HFFc6 (cell line): Measurements from ENCODE around the gene CALCOCO2. TPM values are rescaled to one million over a fixed set of nuclear protein-coding genes. Genes with fewer than 3 reads are reported as not detected.
A peak's percentile ranks its signal among the peaks of the same experiment; 100 is the strongest.
"Not testable (repeated sequence)": the region's sequence is repeated elsewhere in the genome, so short reads cannot be mapped to it uniquely, and the experiment has no call there.

Source experiments
- DNase-seq: peaks from one replicate; pipeline ENCODE4 v3.0.0-alpha.2; 2018
- H3K27ac Mint-ChIP-seq: 2 replicates; pipeline ENCODE4 v1.8.0; 2020; ENCODE audit warnings: mild to moderate bottlenecking, mixed read lengths
- H3K27me3 Mint-ChIP-seq: 2 replicates; pipeline ENCODE4 v1.8.0; 2021; ENCODE audit warnings: mild to moderate bottlenecking, moderate library complexity, mixed read lengths; ENCODE audit not compliant: insufficient read depth
- H3K36me3 Mint-ChIP-seq: 2 replicates; pipeline ENCODE4 v1.8.0; 2021; ENCODE audit warnings: low read depth, mixed read lengths
- H3K4me1 Mint-ChIP-seq: 2 replicates; pipeline ENCODE4 v1.8.0; 2020; ENCODE audit warnings: low read depth, mixed read lengths
- H3K4me3 Mint-ChIP-seq: 2 replicates; pipeline ENCODE4 v1.8.0; 2020; ENCODE audit warnings: mild to moderate bottlenecking, moderate library complexity, mixed read lengths
- H3K9me3 Mint-ChIP-seq: 2 replicates; pipeline ENCODE4 v1.8.0; 2020; ENCODE audit warnings: mild to moderate bottlenecking, mixed read lengths
- CTCF ChIP-seq: fragments of 200-600 bp; sonication (generic); IDR thresholded peaks from 2 replicates; pipeline ENCODE4 v1.5.0; 2021; ENCODE audit warnings: antibody characterized with exemption, mild to moderate bottlenecking
- total RNA-seq, 6 experiments: library from RNA; stranded (reverse); fragmentation: NEBNext Ultra II Directional; extraction: Animal tissue kit (Norgen Biotek cat#: 25700); gene quantifications; 2 replicates in 1 of 6; 3 replicates in 5 of 6; pipeline ENCODE4 v1.2.3, GENCODE V29; 2021

The CALCOCO2 gene
- total RNA-seq, 6 experiments from 2014 or later: 71.5 to 91.1 (median 84.5) TPM

DNA sequence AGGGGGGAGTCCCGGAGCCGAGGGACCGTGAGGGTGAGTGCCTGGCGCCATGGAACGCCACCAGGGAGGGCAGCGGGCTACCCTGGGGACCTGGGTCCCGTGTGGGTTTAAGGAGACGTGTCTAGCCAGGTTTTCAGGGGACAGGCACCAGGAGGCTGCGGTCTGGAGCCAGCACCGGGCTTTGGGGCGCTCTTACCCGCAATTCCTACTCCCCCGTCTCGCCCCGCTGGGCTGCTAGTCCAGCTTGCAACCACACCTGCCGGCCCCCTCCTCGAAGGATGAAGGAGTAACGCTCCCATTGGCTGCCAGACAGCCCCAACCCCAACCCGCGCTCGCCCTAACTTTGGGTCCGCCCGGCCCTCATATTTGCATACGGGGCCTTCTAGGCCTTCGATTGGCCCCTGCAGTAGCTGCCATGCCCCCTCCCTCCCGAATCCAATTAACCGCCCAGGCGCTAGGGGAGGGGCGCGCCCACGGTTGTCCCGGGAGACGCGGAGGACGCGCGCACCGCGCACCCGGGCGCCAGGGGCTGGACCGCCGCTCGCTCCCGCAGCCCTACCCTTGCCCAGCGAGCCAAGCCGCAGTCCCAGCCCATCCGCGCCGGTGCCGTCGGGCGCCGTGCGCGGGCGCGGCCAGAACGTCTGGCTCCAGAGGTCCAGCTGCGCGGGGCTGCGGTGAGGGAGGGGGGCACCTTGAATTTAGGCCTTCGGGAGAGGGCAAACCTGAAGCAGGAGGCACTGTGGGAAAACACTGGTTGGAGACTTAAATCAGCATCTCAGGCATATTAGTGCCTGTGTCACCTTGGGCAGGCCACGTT lies 13.9 kb upstream of the CALCOCO2 start, which contains the start of gene TTLL6:
TTLL6 (minus strand) TSS at position 456 of the 817 bp plus-strand sequence; CDS start at position 299, 157 bp downstream.
- no peaks in the 10 kb centered on the region for H3K36me3 Mint-ChIP-seq
- no peak within 1 kb of the TSS for H3K27ac Mint-ChIP-seq
- H3K4me1 Mint-ChIP-seq: peaks cover 16% of the 10 kb centered on the region
- no peak for DNase-seq
- no peak for TF ChIP-seq CTCF
- H3K27me3 Mint-ChIP-seq: peaks cover 42% of the 10 kb centered on the region
- H3K4me3 Mint-ChIP-seq: peak within 1 kb of the TSS; percentile 60
- H3K9me3 Mint-ChIP-seq: no peaks in the 10 kb centered on the region

DNA sequence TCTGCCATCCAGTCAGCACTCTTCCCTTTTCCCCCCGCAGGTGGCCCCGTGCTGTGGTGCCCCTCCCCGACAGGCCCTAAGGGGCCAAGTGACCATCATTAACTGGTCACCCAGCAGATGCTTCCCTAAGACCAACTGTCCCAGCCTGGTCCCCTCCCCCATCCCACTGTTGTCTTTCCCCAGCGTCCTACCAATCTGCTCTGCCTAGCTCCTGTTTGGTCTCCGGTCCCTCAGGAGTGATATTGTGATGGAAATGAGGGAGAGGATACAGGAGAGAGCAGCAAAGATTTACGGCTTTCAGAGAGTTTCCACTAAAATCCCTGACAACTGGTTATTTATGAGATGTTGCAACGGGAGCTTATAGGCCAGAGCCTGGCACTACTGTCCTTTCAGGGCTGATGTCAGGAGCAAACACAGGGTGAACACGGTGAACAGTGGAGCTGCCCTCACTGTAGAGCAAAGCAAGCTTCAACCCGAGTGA lies 12.4 kb upstream of the CALCOCO2 start:
- H3K4me3 Mint-ChIP-seq: no peak overlapping the region
- H3K4me1 Mint-ChIP-seq: peaks cover 16% of the 10 kb centered on the region
- peaks cover 33% of the 10 kb centered on the region for H3K27me3 Mint-ChIP-seq
- DNase-seq: no peak
- H3K9me3 Mint-ChIP-seq: no peaks in the 10 kb centered on the region
- H3K27ac Mint-ChIP-seq: no peak overlapping the region
- no peak for TF ChIP-seq CTCF
- no peaks in the 10 kb centered on the region for H3K36me3 Mint-ChIP-seq

DNA sequence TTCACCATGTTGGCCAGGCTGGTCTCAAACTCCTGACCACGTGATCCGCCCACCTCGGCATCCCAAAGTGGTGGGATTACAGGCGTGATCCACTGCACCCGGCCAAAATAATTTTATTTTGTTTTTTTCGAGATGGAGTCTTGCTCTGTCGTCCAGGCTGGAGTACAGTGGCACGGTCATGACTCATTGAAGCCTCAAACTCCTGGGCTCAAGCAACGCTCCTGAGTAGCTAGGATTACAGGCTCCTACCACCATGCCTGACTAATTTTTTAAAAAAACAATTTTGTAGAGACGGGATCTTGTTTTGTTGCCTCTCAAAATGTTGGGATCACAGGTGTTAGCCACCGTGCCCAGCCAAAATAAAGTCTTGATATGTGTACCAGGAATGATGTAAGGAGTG lies 11.4 kb upstream of the CALCOCO2 start:
- H3K9me3 Mint-ChIP-seq: no peaks in the 10 kb centered on the region
- no peak for DNase-seq
- no peak overlapping the region for H3K4me3 Mint-ChIP-seq
- no peak for TF ChIP-seq CTCF
- peaks cover 16% of the 10 kb centered on the region for H3K4me1 Mint-ChIP-seq
- H3K27ac Mint-ChIP-seq: no peak overlapping the region
- H3K27me3 Mint-ChIP-seq: peaks cover 28% of the 10 kb centered on the region
- no peaks in the 10 kb centered on the region for H3K36me3 Mint-ChIP-seq

DNA sequence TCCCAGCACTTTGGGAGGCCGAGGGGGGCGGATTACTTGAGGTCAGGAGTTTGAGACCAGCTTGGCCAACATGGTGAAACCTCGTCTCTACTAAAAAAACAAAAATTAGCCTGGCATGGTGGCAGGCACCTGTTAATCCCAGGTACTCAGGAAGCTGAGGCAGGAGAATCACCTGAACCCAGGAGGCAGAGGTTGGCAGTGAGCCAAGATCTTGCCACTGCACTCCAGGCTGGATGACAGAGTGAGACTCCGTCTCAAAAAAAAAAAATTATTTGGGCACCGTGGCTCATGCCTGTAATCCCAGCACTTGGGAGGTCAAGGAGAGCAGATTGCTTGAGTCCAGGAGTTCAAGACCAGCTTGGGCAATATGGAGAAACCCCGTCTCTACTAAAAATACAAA lies 9.9 kb upstream of the CALCOCO2 start:
- H3K36me3 Mint-ChIP-seq, H3K4me3 Mint-ChIP-seq, H3K9me3 Mint-ChIP-seq, DNase-seq, H3K27ac Mint-ChIP-seq: not testable (repeated sequence)
- H3K27me3 Mint-ChIP-seq: peaks cover 21% of the 10 kb centered on the region
- H3K4me1 Mint-ChIP-seq: peaks cover 23% of the 10 kb centered on the region

GRCh38 chr17:48825446-48826381 lies 5.1 kb upstream of the CALCOCO2 start:
- peak overlapping the region; percentile 30; the same call in 1 of the 2 replicates for H3K27ac Mint-ChIP-seq
- H3K4me1 Mint-ChIP-seq: peaks cover 22% of the 10 kb centered on the region
- H3K9me3 Mint-ChIP-seq: no peaks in the 10 kb centered on the region
- peaks cover 9% of the 10 kb centered on the region for H3K27me3 Mint-ChIP-seq
- peak; percentile 64 for DNase-seq
- no peaks in the 10 kb centered on the region for H3K36me3 Mint-ChIP-seq
- no peak for TF ChIP-seq CTCF
- no peak overlapping the region for H3K4me3 Mint-ChIP-seq
